OCI-LY1 (cell line): ENCODE measurements around the gene IL1R2.

Experiments
- EZH2 ChIP-seq: fragments of 200-600 bp; sonication (generic), shearing (Covaris generic); IDR thresholded peaks from 2 replicates; pipeline ENCODE4 v1.8.0; 2017; ENCODE audit warnings: borderline replicate concordance, mixed run types, mild to moderate bottlenecking, antibody characterized with exemption, low read length, moderate library complexity, mixed read lengths
- TF ChIP-seq, protein P1 (sequence below): fragments of 200-600 bp; sonication (generic), shearing (Covaris generic); IDR thresholded peaks from 2 replicates; pipeline ENCODE4 v1.5.1; 2017; ENCODE audit warnings: mild to moderate bottlenecking, antibody characterized with exemption, low read length, moderate library complexity, mixed read lengths

DNA sequence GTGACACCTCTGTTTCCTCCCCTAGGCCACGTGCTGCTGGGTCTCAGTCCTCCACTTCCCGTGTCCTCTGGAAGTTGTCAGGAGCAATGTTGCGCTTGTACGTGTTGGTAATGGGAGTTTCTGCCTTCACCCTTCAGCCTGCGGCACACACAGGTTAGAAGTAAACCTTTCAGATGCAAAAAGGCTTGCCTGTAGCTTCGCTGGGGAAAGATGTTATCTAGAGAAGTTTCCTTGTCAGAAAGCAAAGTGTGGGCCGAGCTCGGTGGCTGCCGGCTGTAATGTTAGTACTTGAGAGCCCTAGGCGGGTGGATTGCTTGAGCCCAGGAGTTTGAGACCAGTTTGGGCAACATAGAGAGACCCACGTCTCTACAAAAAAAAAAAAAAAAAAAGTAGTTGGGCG lies 16.7 kb downstream of the IL1R2 start:
- TF ChIP-seq, protein P1, sequence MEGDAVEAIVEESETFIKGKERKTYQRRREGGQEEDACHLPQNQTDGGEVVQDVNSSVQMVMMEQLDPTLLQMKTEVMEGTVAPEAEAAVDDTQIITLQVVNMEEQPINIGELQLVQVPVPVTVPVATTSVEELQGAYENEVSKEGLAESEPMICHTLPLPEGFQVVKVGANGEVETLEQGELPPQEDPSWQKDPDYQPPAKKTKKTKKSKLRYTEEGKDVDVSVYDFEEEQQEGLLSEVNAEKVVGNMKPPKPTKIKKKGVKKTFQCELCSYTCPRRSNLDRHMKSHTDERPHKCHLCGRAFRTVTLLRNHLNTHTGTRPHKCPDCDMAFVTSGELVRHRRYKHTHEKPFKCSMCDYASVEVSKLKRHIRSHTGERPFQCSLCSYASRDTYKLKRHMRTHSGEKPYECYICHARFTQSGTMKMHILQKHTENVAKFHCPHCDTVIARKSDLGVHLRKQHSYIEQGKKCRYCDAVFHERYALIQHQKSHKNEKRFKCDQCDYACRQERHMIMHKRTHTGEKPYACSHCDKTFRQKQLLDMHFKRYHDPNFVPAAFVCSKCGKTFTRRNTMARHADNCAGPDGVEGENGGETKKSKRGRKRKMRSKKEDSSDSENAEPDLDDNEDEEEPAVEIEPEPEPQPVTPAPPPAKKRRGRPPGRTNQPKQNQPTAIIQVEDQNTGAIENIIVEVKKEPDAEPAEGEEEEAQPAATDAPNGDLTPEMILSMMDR, result no peak
- TF ChIP-seq EZH2, result no peak
